HCT116 (cell line): ENCODE measurements around the gene NT5DC2. TPM values are rescaled to one million over a fixed set of nuclear protein-coding genes. Genes with fewer than 3 reads are reported as not detected.

ENCODE experiments used
- ATAC-seq: fragments of 200-7000 bp; cut with Tn5 transposase; 2 replicates; pipeline ENCODE4 v1.9.1; 2020; ENCODE audit warnings: mild to moderate bottlenecking, moderate library complexity
- BruUV-seq: library from RNA; stranded (reverse); fragments of 400-500 nt; replicated peaks from 2 replicates; lab custom pipeline; 2021; lab: Mats Ljungman, UMichigan
- CTCF ChIA-PET: fragments of 300-600 bp; sonication (Branson Sonifier 250); formaldehyde crosslinking; loops from one replicate; lab custom pipeline; 2021; ENCODE audit warnings: antibody characterized with exemption; lab: Charles Lee
- POLR2A ChIA-PET: fragments of 300-600, 350-600 bp; sonication (Branson Sonifier 250); formaldehyde crosslinking; loops from one replicate; lab custom pipeline; 2021; ENCODE audit warnings: antibody characterized with exemption; lab: Charles Lee
- RAD21 ChIA-PET, 2 experiments: fragments of 300-600 bp; sonication (Branson Sonifier 250); formaldehyde crosslinking; loops; one replicate each; lab custom pipeline; 2023; ENCODE audit warnings: low total read pairs in 2 of 2; ENCODE audit not compliant: uncharacterized antibody in 2 of 2, unreplicated experiment in 2 of 2, low non-redundant PET in 1 of 2; lab: Charles Lee
- DNase-seq: peaks from one replicate; pipeline ENCODE4 v3.0.0-alpha.2; 2010; ENCODE audit warnings: low read depth, low spot score
- H2AFZ ChIP-seq: fragments of 200-600 bp; shearing (Covaris generic), sonication (generic); 2 replicates; pipeline ENCODE4 v1.6.1; 2017; ENCODE audit warnings: low read depth, mixed run types, mixed read lengths, antibody characterized with exemption, low read length; ENCODE audit not compliant: poor library complexity, severe bottlenecking
- H3K27ac ChIP-seq: 2 replicates; pipeline ENCODE4 v1.5.1; 2012; ENCODE audit warnings: low read depth, low read length
- H3K27me3 ChIP-seq: fragments of 200-600 bp; sonication (generic); 2 replicates; pipeline ENCODE4 v1.6.1; 2016; ENCODE audit warnings: mixed run types, low read length, mixed read lengths; ENCODE audit not compliant: insufficient read depth
- H3K36me3 ChIP-seq, 2 experiments: fragments of 200-500 bp in 1 of 2; fragments of 200-600 bp in 1 of 2; sonication (Bioruptor generic) in 1 of 2; sonication (generic) in 1 of 2; 2 replicates each; pipeline versions ENCODE4 v1.5.1 to v1.6.1; 2014 to 2016; ENCODE audit warnings: low read length in 2 of 2, inconsistent platforms in 1 of 2, mixed read lengths in 1 of 2, mixed run types in 1 of 2; ENCODE audit not compliant: insufficient read depth in 2 of 2, control insufficient read depth in 1 of 2
- H3K4me1 ChIP-seq, 2 experiments: fragments of 200-600 bp in 1 of 2; sonication (generic) in 1 of 2; 2 replicates each; pipeline versions ENCODE4 v1.5.1 to v1.6.1; 2012 to 2017; ENCODE audit warnings: low read length in 2 of 2, inconsistent platforms in 1 of 2, mild to moderate bottlenecking in 1 of 2, mixed read lengths in 1 of 2, mixed run types in 1 of 2, moderate library complexity in 1 of 2; ENCODE audit not compliant: insufficient read depth in 2 of 2, control insufficient read depth in 1 of 2
- H3K4me2 ChIP-seq: fragments of 200-600 bp; sonication (generic); 2 replicates; pipeline ENCODE4 v1.6.1; 2017; ENCODE audit warnings: mixed run types, low read length, mixed read lengths
- H3K4me3 ChIP-seq, 2 experiments: fragments of 200-600 bp in 1 of 2; sonication (generic) in 1 of 2; replicated peaks in 1 of 2; 2 replicates each; pipeline ENCODE4 v1.5.1; 2011 to 2016; ENCODE audit warnings: low read length in 2 of 2, control low read depth in 1 of 2, low read depth in 1 of 2, mild to moderate bottlenecking in 1 of 2, mixed read lengths in 1 of 2, mixed run types in 1 of 2
- H3K79me2 ChIP-seq: fragments of 200-600 bp; sonication (generic); 2 replicates; pipeline ENCODE4 v1.6.1; 2017; ENCODE audit warnings: mild to moderate bottlenecking, mixed run types, low read length, moderate library complexity, mixed read lengths; ENCODE audit not compliant: insufficient read depth
- H3K9ac ChIP-seq: fragments of 200-600 bp; sonication (generic); 2 replicates; pipeline ENCODE4 v1.6.1; 2016; ENCODE audit warnings: low read length, mixed read lengths
- H3K9me2 ChIP-seq: fragments of 200-600 bp; sonication (generic), shearing (Covaris generic); 2 replicates; pipeline ENCODE4 v1.6.1; 2017; ENCODE audit warnings: mixed run types, mild to moderate bottlenecking, moderate library complexity; ENCODE audit not compliant: insufficient read depth
- H3K9me3 ChIP-seq, 2 experiments: fragments of 200-500 bp in 1 of 2; fragments of 200-600 bp in 1 of 2; sonication (Bioruptor generic) in 1 of 2; sonication (generic) in 1 of 2; 2 replicates each; pipeline ENCODE4 v1.6.1; 2014 to 2017; ENCODE audit warnings: low read length in 2 of 2, mixed read lengths in 2 of 2, inconsistent platforms in 1 of 2, low read depth in 1 of 2, mild to moderate bottlenecking in 1 of 2, mixed run types in 1 of 2, moderate library complexity in 1 of 2; ENCODE audit not compliant: control insufficient read depth in 1 of 2, insufficient read depth in 1 of 2
- H4K20me1 ChIP-seq: fragments of 200-600 bp; sonication (generic), shearing (Covaris generic); 2 replicates; pipeline ENCODE4 v1.6.1; 2017; ENCODE audit warnings: mixed run types, mild to moderate bottlenecking, moderate library complexity; ENCODE audit not compliant: insufficient read depth
- CBX3 ChIP-seq: IDR thresholded peaks from 2 replicates; pipeline ENCODE4 v1.6.1; 2012; ENCODE audit warnings: low read depth
- EGR1 ChIP-seq: IDR thresholded peaks from 2 replicates; pipeline ENCODE4 v1.6.1; 2012; ENCODE audit warnings: low read depth
- ELF1 ChIP-seq: IDR thresholded peaks from 2 replicates; pipeline ENCODE4 v1.6.1; 2012; ENCODE audit warnings: low read depth, borderline replicate concordance
- EZH2 ChIP-seq: fragments of 200-600 bp; sonication (generic); IDR thresholded peaks from 2 replicates; pipeline ENCODE4 v1.6.1; 2017; ENCODE audit warnings: antibody characterized with exemption, mixed run types
- POLR2A ChIP-seq: IDR thresholded peaks from 2 replicates; pipeline ENCODE4 v1.7.0; 2011; ENCODE audit warnings: borderline replicate concordance; ENCODE audit not compliant: insufficient read depth, insufficient read length; ENCODE audit errors: extremely low read depth
- RAD21 ChIP-seq: IDR thresholded peaks from 2 replicates; pipeline ENCODE4 v1.6.1; 2012; ENCODE audit warnings: low read depth, mild to moderate bottlenecking
- SIN3A ChIP-seq: IDR thresholded peaks from 2 replicates; pipeline ENCODE4 v1.6.1; 2012; ENCODE audit warnings: low read depth
- SRF ChIP-seq: IDR thresholded peaks from 2 replicates; pipeline ENCODE4 v1.6.1; 2012; ENCODE audit warnings: low read depth
- TCF7L2 ChIP-seq: IDR thresholded peaks from 2 replicates; pipeline ENCODE4 v1.7.0; 2011; ENCODE audit warnings: borderline replicate concordance, inconsistent platforms; ENCODE audit not compliant: insufficient read depth, insufficient read length; ENCODE audit errors: extremely low read depth
- ZFX ChIP-seq: fragments of 450-650 bp; IDR thresholded peaks from 2 replicates; pipeline ENCODE4 v1.6.1; 2017
- intact Hi-C: fragments of 100-400 bp; cut with micrococcal nuclease; formaldehyde crosslinking; loops from 2 replicates; pipeline ENCODE4 v1.10.0; 2022
- total RNA-seq: library from RNA; stranded (reverse); gene quantifications from one replicate; pipeline ENCODE4 v1.2.1, GENCODE V29; 2021; ENCODE audit not compliant: unreplicated experiment
- TF ChIP-seq, protein P1 (sequence below), 3 experiments: fragments of 200-600 bp in 1 of 3; sonication (generic) in 1 of 3; IDR thresholded peaks in 2 of 3; conservative IDR thresholded peaks in 1 of 3; 2 replicates each; pipeline ENCODE4 v1.5.1; 2012 to 2017; ENCODE audit warnings: low read depth in 2 of 3, low read length in 2 of 3, antibody characterized with exemption in 1 of 3, borderline replicate concordance in 1 of 3, control low read depth in 1 of 3, mild to moderate bottlenecking in 1 of 3, mixed read lengths in 1 of 3, mixed run types in 1 of 3, moderate library complexity in 1 of 3; ENCODE audit not compliant: insufficient read depth in 1 of 3
- TF ChIP-seq, protein P2 (sequence below): IDR thresholded peaks from 2 replicates; pipeline ENCODE4 v1.6.1; 2012
- TF ChIP-seq, protein P3 (sequence below): IDR thresholded peaks from 2 replicates; pipeline ENCODE4 v1.6.1; 2011; ENCODE audit warnings: mild to moderate bottlenecking, low read length, moderate library complexity; ENCODE audit not compliant: insufficient replicate concordance; ENCODE audit errors: extremely low read depth
- TF ChIP-seq, protein P4 (sequence below): IDR thresholded peaks from 2 replicates; pipeline ENCODE4 v1.6.1; 2012

NT5DC2 gene
- total RNA-seq, 1 experiment from 2014 or later: 125 TPM

DNA sequence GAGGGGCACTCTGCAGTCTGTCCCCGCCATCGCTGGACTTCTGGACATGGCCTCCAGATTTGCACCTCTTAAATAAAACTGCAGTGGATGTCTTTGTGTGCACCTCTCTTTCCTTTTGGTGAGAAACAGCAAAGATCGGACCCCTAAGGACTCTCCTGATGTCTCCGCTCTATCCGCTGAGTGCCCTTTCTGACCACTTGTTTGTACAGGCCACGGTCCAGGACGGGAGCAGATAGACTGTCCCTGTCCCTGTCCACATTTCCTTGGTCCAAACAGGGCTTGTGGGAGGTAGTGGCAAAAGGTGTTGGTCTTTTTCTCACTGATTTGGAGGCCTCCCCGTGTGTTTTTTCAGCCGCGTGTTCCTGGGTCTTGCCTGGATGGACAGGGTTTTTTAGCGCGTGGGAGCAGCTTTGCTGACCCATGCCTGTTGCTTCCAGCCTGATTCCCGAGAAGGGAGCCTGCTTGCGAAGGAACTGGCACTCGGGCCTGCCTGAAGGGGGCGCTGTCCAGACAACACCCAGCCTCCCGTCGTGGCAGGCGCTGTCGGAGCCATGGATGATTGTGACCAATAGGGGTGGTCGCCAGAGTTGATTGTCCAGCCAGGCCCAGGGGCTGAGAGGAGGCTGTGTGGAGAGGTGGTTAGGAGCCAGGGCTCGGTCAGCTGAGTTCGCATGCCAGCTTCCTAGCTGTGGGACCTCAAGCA lies 51.7 kb downstream of the NT5DC2 start:
- ChIA-PET RAD21 (no interaction called here), CTCF (no interaction called here), POLR2A (no interaction called here)
- Histone ChIP-seq H3K4me2 (no peak overlapping the region), H3K9ac (no peak overlapping the region), H2AFZ (no peak overlapping the region), H3K27ac (no peak overlapping the region), H3K79me2 (no peaks in the 10 kb centered on the region), H3K4me1 (no peaks in the 10 kb centered on the region), H3K4me3 (no peak overlapping the region), H3K9me3 (no peaks in the 10 kb centered on the region), H3K9me2 (no peaks in the 10 kb centered on the region), H3K27me3 (no peaks in the 10 kb centered on the region), H4K20me1 (no peaks in the 10 kb centered on the region), H3K36me3 (peaks cover 28 to 30% of the 10 kb centered on the region in 2 experiments; a peak in 3 of 4 replicates)
- no TSS peak for BruUV-seq
- intact Hi-C loops: no loop called here
- DNase-seq: no peak
- ATAC-seq: peak; percentile 63
- TF ChIP-seq RAD21 (peak; percentile 9; the same call in 1 of the 2 replicates), EZH2 (no peak)
- TF ChIP-seq, protein P1, sequence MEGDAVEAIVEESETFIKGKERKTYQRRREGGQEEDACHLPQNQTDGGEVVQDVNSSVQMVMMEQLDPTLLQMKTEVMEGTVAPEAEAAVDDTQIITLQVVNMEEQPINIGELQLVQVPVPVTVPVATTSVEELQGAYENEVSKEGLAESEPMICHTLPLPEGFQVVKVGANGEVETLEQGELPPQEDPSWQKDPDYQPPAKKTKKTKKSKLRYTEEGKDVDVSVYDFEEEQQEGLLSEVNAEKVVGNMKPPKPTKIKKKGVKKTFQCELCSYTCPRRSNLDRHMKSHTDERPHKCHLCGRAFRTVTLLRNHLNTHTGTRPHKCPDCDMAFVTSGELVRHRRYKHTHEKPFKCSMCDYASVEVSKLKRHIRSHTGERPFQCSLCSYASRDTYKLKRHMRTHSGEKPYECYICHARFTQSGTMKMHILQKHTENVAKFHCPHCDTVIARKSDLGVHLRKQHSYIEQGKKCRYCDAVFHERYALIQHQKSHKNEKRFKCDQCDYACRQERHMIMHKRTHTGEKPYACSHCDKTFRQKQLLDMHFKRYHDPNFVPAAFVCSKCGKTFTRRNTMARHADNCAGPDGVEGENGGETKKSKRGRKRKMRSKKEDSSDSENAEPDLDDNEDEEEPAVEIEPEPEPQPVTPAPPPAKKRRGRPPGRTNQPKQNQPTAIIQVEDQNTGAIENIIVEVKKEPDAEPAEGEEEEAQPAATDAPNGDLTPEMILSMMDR (IDR thresholded peaks at IDR 0.05 in 2 of 3, conservative IDR thresholded peaks at IDR 0.05 in 1 of 3; ENCODE audit: borderline replicate concordance in 1 of 3, insufficient read depth in 1 of 3, low read depth in 2 of 3, low read length in 2 of 3): peak in 2 of 3 experiments; percentile 56 to 69; a peak in 3 of 6 replicates

DNA sequence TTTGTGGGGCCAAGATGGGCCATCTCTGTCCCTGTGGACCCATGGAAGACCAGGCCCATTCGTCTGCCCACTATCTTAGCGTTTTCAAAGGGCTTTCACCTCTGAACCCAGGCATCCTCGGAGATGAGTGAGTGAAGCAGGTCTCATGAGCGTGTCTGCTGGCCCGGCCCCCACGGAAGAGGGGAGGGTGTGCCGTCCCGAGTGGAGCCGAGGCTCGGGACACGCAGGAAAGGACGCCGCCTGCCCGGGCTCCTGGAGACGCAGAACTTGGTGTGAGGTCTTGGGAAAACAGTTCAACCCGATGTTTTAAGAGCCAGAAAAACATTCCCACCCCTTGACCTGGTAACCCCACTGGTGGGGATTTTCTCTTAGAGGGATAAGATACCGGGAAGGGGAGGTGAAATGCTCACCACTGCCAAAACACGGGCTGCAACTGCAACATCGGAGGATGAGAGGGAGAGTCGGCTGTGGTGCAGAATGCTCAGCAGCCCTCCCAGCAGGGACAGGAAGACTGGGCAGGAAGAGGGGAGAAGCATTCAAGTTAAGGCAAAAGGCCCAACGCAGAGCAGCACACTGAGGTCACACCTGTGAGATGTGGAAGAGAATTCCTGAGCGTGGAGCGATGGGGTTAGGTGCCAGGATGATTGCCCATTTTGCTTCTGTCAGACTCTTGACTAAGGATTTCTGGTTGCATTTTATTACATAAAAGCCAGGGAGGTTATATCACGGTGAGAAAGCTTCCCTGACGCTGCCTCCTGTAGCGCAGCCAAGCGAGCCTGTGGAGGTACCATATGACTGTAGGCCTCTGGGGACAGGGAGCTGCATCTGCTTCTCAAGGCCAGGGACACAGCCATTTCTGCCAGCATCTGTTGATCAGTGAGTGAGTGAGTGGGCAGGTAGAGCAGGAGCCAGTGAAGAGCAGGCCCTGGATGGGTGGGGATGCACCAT lies 52.6 kb downstream of the NT5DC2 start:
- peaks cover 31 to 35% of the 10 kb centered on the region in 2 experiments; a peak in 3 of 4 replicates for H3K36me3 ChIP-seq
- no peak for TF ChIP-seq SRF
- no peak for TF ChIP-seq SIN3A
- TF ChIP-seq POLR2A: no peak
- TF ChIP-seq RAD21: no peak
- no peak for TF ChIP-seq ELF1
- TF ChIP-seq, protein P2, sequence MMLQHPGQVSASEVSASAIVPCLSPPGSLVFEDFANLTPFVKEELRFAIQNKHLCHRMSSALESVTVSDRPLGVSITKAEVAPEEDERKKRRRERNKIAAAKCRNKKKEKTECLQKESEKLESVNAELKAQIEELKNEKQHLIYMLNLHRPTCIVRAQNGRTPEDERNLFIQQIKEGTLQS: no peak
- TF ChIP-seq EGR1: no peak
- TF ChIP-seq, protein P3, sequence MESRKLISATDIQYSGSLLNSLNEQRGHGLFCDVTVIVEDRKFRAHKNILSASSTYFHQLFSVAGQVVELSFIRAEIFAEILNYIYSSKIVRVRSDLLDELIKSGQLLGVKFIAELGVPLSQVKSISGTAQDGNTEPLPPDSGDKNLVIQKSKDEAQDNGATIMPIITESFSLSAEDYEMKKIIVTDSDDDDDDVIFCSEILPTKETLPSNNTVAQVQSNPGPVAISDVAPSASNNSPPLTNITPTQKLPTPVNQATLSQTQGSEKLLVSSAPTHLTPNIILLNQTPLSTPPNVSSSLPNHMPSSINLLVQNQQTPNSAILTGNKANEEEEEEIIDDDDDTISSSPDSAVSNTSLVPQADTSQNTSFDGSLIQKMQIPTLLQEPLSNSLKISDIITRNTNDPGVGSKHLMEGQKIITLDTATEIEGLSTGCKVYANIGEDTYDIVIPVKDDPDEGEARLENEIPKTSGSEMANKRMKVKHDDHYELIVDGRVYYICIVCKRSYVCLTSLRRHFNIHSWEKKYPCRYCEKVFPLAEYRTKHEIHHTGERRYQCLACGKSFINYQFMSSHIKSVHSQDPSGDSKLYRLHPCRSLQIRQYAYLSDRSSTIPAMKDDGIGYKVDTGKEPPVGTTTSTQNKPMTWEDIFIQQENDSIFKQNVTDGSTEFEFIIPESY: no peak
- TF ChIP-seq, protein P4, sequence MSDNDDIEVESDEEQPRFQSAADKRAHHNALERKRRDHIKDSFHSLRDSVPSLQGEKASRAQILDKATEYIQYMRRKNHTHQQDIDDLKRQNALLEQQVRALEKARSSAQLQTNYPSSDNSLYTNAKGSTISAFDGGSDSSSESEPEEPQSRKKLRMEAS: no peak
- TF ChIP-seq ZFX: no peak
- TF ChIP-seq CBX3: no peak
- no peak for TF ChIP-seq TCF7L2

More for the DNA sequence above, 52.6 kb downstream of the NT5DC2 start:
- H3K9me2 ChIP-seq: no peaks in the 10 kb centered on the region
- ChIA-PET CTCF (no interaction called here), RAD21 (no interaction called here), POLR2A (no interaction called here)
- ATAC-seq: no peak
- H3K9ac ChIP-seq: no peak overlapping the region
- no peak overlapping the region for H2AFZ ChIP-seq
- no peak for DNase-seq
- H3K27me3 ChIP-seq: no peaks in the 10 kb centered on the region
- no peak overlapping the region for H3K4me2 ChIP-seq
- H3K79me2 ChIP-seq: no peaks in the 10 kb centered on the region
- no peaks in the 10 kb centered on the region for H4K20me1 ChIP-seq
- H3K4me3 ChIP-seq: no peak overlapping the region
- H3K4me1 ChIP-seq: no peaks in the 10 kb centered on the region
- BruUV-seq: TSS peak; percentile 18
- H3K9me3 ChIP-seq: no peaks in the 10 kb centered on the region
- intact Hi-C loops: no loop called here
- H3K27ac ChIP-seq: no peak overlapping the region
